Measurements from ENCODE around the gene BLCAP. TPM values are rescaled to one million over a fixed set of nuclear protein-coding genes. Genes with fewer than 3 reads are reported as not detected.

The BLCAP gene
- total RNA-seq, 1 experiment from 2014 or later: 54.3 TPM

DNA sequence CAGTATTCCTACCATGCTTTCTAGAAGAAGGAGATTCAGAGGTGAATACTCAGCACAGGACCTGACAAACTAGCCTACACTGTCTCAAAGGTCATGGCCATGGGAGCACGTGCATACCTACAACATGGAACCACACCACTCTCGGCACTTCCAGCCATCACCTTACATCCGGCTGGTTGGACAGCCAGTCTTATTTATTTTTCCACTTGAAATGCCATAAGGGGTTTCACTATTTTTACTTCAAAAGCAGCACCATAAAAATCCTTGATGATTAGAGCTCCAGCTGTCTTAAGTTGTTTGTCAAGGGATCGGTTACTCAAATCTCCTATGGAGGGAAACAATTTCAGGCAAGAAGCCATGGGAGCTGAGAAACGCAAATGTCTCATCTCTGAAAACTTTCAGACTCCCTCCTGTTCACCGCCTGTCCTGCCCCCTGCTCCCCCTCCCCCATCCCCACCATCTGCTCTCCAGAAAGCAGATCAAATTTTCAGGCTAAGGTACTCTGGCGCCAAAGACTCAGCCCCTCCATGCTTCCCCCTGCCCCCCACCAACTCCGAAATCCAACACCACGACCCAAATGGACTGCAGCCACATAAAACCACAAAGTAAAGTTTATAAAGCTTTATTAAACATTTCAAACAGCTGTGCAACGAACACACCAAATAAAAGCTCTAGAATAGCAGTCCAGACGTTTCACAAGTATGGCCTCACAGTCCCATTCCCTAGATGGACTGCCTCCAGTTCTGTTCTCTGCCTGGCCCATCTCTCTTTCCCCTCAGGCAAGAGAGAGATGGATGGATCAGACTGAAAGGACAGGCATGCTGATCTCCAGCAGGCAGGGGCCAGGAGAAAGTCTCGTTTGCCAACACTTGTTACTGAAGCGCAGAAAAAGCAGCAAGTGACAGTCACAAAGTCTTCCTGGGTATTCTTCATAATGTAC, 10.6 kb downstream of the BLCAP start:
- Histone ChIP-seq H4K91ac (ENCODE audit: insufficient read length, low read depth, low read length) (no peak overlapping the region), H3K79me2 (ENCODE audit: insufficient read depth, low read length) (peaks cover 4% of the 10 kb centered on the region; the same call in 1 of the 2 replicates), H3K79me1 (ENCODE audit: insufficient read depth, low read depth, low read length, poor library complexity, severe bottlenecking) (peaks cover 8% of the 10 kb centered on the region), H4K5ac (ENCODE audit: insufficient read length, low read depth, low read length) (no peak overlapping the region), H3K27me3 (ENCODE audit: insufficient read depth, low read length) (no peaks in the 10 kb centered on the region), H3K27ac (ENCODE audit: insufficient read length, low read depth, low read length) (no peak overlapping the region), H2BK120ac (ENCODE audit: low read depth, low read length, poor library complexity, severe bottlenecking) (no peak overlapping the region), H3K9me3 (ENCODE audit: control insufficient read depth, low read depth, low read length) (no peaks in the 10 kb centered on the region), H2BK15ac (ENCODE audit: low read depth, low read length) (no peak overlapping the region), H3K14ac (ENCODE audit: insufficient read depth, low read length) (no peak overlapping the region), H3K4me1 (ENCODE audit: insufficient read depth, low read length) (peaks cover 4% of the 10 kb centered on the region; the same call in 1 of the 2 replicates), H3K9ac (ENCODE audit: extremely low read depth, insufficient read length, low read length) (no peak overlapping the region), H3K23ac (ENCODE audit: insufficient read length, low read depth, low read length) (no peak overlapping the region), H2AK5ac (ENCODE audit: insufficient read length, low read length) (no peak overlapping the region), H2BK12ac (ENCODE audit: insufficient read length, low read depth, low read length) (no peak overlapping the region), H4K8ac (replicated peaks; ENCODE audit: insufficient read length, low read depth, low read length) (no peak overlapping the region), H2BK5ac (ENCODE audit: insufficient read length, low read length) (no peak overlapping the region), H3K18ac (ENCODE audit: insufficient read length, low read depth, low read length) (no peak overlapping the region), H4K20me1 (ENCODE audit: control insufficient read depth, insufficient read depth, insufficient read length) (no peaks in the 10 kb centered on the region), H3K23me2 (ENCODE audit: insufficient read length, low read depth, low read length, poor library complexity, severe bottlenecking) (peaks cover 13% of the 10 kb centered on the region), H3K4me2 (ENCODE audit: insufficient read depth, insufficient read length, low read length) (no peak overlapping the region), H2BK20ac (ENCODE audit: low read depth, low read length, poor library complexity, severe bottlenecking) (no peak overlapping the region), H3T11ph (ENCODE audit: low read length) (no peak overlapping the region), H3K4ac (ENCODE audit: low read depth, low read length) (no peak overlapping the region), H2AFZ (ENCODE audit: low read length) (no peak overlapping the region), H3K56ac (ENCODE audit: insufficient read length, low read depth, low read length) (no peak overlapping the region)
- H3K36me3 Mint-ChIP-seq (ENCODE audit: insufficient read depth in 1 of 3, low read depth in 3 of 3): peaks cover 33 to 56% (median 43%) of the 10 kb centered on the region in 3 experiments
- peaks cover 54 to 55% of the 10 kb centered on the region in 2 experiments for H3K4me1 Mint-ChIP-seq
- DNase-seq: no peak
- no peak overlapping the region; a peak in 2 of 7 replicates for H3K27ac Mint-ChIP-seq
- no CpG with 5 or more reads among the region's 13 CpGs for WGBS (ENCODE audit: extremely low coverage, insufficient read length, low lambda C conversion rate)
- no peaks in the 10 kb centered on the region for H3K27me3 Mint-ChIP-seq (ENCODE audit: low read depth)
- H3K9me3 Mint-ChIP-seq: peaks cover 2 to 8% of the 10 kb centered on the region in 2 experiments; a peak in 2 of 5 replicates
- no peak overlapping the region for H3K4me3 Mint-ChIP-seq
- TF ChIP-seq, protein P1, sequence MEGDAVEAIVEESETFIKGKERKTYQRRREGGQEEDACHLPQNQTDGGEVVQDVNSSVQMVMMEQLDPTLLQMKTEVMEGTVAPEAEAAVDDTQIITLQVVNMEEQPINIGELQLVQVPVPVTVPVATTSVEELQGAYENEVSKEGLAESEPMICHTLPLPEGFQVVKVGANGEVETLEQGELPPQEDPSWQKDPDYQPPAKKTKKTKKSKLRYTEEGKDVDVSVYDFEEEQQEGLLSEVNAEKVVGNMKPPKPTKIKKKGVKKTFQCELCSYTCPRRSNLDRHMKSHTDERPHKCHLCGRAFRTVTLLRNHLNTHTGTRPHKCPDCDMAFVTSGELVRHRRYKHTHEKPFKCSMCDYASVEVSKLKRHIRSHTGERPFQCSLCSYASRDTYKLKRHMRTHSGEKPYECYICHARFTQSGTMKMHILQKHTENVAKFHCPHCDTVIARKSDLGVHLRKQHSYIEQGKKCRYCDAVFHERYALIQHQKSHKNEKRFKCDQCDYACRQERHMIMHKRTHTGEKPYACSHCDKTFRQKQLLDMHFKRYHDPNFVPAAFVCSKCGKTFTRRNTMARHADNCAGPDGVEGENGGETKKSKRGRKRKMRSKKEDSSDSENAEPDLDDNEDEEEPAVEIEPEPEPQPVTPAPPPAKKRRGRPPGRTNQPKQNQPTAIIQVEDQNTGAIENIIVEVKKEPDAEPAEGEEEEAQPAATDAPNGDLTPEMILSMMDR (conservative IDR thresholded peaks at IDR 0.05): no peak
